ENCODE measurements around the gene SNPH. TPM values are rescaled to one million over a fixed set of nuclear protein-coding genes. Genes with fewer than 3 reads are reported as not detected.

The SNPH gene
- total RNA-seq, 1 donor from 2014 or later = 7.8 TPM

- ATAC-seq (no peak), DNase-seq (no peak)
- intact Hi-C loops (cut with micrococcal nuclease) = no loop called here
Measured at GRCh38 chr20:1357921-1358671, 92.0 kb downstream of the SNPH start.

Other genes starting within 250 kb of the SNPH start
- 130 TPM for gene PSMF1, start 147.7 kb upstream of the SNPH start, total RNA-seq
- 4.1 TPM for gene TMEM74B, start 81.3 kb upstream of the SNPH start, total RNA-seq
- 0.25 TPM for gene C20orf202, start 62.8 kb upstream of the SNPH start, total RNA-seq
- gene RAD21L1, start 40.2 kb upstream of the SNPH start, total RNA-seq = not detected
- 1.5 TPM for gene SDCBP2, start 62.8 kb downstream of the SNPH start, total RNA-seq
- gene FKBP1A, start 126.8 kb downstream of the SNPH start, total RNA-seq = 135 TPM
- gene NSFL1C, start 200.6 kb downstream of the SNPH start, total RNA-seq = 59.9 TPM
- 3.5 TPM for gene SIRPB2, start 225.1 kb downstream of the SNPH start, total RNA-seq